B cell (primary cell): ENCODE measurements around the gene KDM3B. TPM values are rescaled to one million over a fixed set of nuclear protein-coding genes. Genes with fewer than 3 reads are reported as not detected.

Experiments
- ATAC-seq: fragments of 200-7000 bp; cut with Tn5 transposase; one replicate; pipeline ENCODE4 v1.10.0; 2021; ENCODE audit warnings: low read depth, mild to moderate bottlenecking, moderate number of reproducible peaks, moderate library complexity
- CTCF ChIA-PET: fragments of 350-600 bp; sonication (Branson Sonifier 250); formaldehyde crosslinking; loops from one replicate; lab custom pipeline; 2021; ENCODE audit warnings: antibody characterized with exemption, inconsistent platforms; lab: Charles Lee
- POLR2A ChIA-PET: fragments of 350-600 bp; sonication (Branson Sonifier 250); formaldehyde crosslinking; loops from one replicate; lab custom pipeline; 2021; ENCODE audit warnings: antibody characterized with exemption; lab: Charles Lee
- DNase-seq: peaks from one replicate; pipeline ENCODE4 v3.0.0; 2013
- H2AFZ ChIP-seq: 2 replicates; pipeline ENCODE4 v1.6.1; 2012; ENCODE audit warnings: mild to moderate bottlenecking, low read depth, low read length; ENCODE audit not compliant: insufficient read depth, poor library complexity, severe bottlenecking
- H3K27ac ChIP-seq, 2 donors: 1 replicate in 1 of 2; 2 replicates in 1 of 2; pipeline ENCODE4 v1.5.1; 2012 to 2013; ENCODE audit warnings: low read length in 2 of 2, mild to moderate bottlenecking in 2 of 2, moderate library complexity in 1 of 2
- H3K27me3 ChIP-seq, 4 experiments: fragments of 200-600 bp in 1 of 4; sonication (generic) in 1 of 4; replicated peaks in 1 of 4; 1 replicate in 2 of 4; 2 replicates in 2 of 4; pipeline versions ENCODE4 v1.6.1 to v1.7.0; 2013 to 2016; ENCODE audit warnings: low read length in 3 of 4, mild to moderate bottlenecking in 2 of 4, mixed read lengths in 1 of 4, moderate library complexity in 1 of 4; ENCODE audit not compliant: insufficient read depth in 4 of 4, control insufficient read depth in 3 of 4; ENCODE audit errors: control extremely low read depth in 1 of 4
- H3K36me3 ChIP-seq, 2 experiments: replicated peaks in 1 of 2; 1 replicate in 1 of 2; 2 replicates in 1 of 2; pipeline versions ENCODE4 v1.6.1 to v1.7.1; 2013; ENCODE audit warnings: low read length in 1 of 2; ENCODE audit not compliant: insufficient read depth in 2 of 2, control insufficient read depth in 1 of 2; ENCODE audit errors: control extremely low read depth in 1 of 2, extremely low read depth in 1 of 2
- H3K4me1 ChIP-seq, 2 donors: fragments of 200-600 bp in 1 of 2; sonication (generic) in 1 of 2; 1 replicate in 1 of 2; 2 replicates in 1 of 2; pipeline versions ENCODE4 v1.5.1 to v1.6.1; 2013 to 2017; ENCODE audit warnings: low read length in 2 of 2; ENCODE audit not compliant: control insufficient read depth in 2 of 2, insufficient read depth in 2 of 2
- H3K4me2 ChIP-seq: replicated peaks from 2 replicates; pipeline ENCODE3; 2012; ENCODE audit warnings: mild to moderate bottlenecking, low read depth, low read length; ENCODE audit not compliant: poor library complexity, severe bottlenecking
- H3K4me3 ChIP-seq, 5 experiments: fragments of 200-600 bp in 1 of 5; sonication (generic) in 1 of 5; 1 replicate in 3 of 5; 2 replicates in 2 of 5; pipeline versions ENCODE4 v1.5.1 to v1.7.0; 2011 to 2016; ENCODE audit warnings: low read length in 4 of 5, mild to moderate bottlenecking in 4 of 5, low read depth in 2 of 5, control low read depth in 1 of 5, moderate library complexity in 1 of 5; ENCODE audit not compliant: insufficient read depth in 1 of 5; ENCODE audit errors: control extremely low read depth in 1 of 5, extremely low read depth in 1 of 5
- H3K79me2 ChIP-seq: fragments of 200-600 bp; sonication (generic); one replicate; pipeline ENCODE4 v1.6.0; 2016; ENCODE audit warnings: low read length; ENCODE audit not compliant: control insufficient read depth, insufficient read depth
- H3K9ac ChIP-seq: fragments of 200-600 bp; sonication (generic); 2 replicates; pipeline ENCODE4 v1.6.1; 2017; ENCODE audit warnings: mild to moderate bottlenecking, low read length, moderate library complexity
- H3K9me3 ChIP-seq, 3 donors: one replicate each; pipeline versions ENCODE4 v1.6.1 to v1.7.1; 2013; ENCODE audit warnings: low read length in 2 of 3; ENCODE audit not compliant: control insufficient read depth in 2 of 3, insufficient read depth in 1 of 3; ENCODE audit errors: control extremely low read depth in 1 of 3
- H4K20me1 ChIP-seq: 2 replicates; pipeline ENCODE4 v1.6.0; 2012; ENCODE audit warnings: mild to moderate bottlenecking, low read length; ENCODE audit not compliant: insufficient read depth, control insufficient read depth, poor library complexity, severe bottlenecking
- H3K27ac Mint-ChIP-seq: one replicate; pipeline ENCODE4 v1.8.0; 2021; ENCODE audit warnings: mixed read lengths
- H3K27me3 Mint-ChIP-seq: one replicate; pipeline ENCODE4 v1.8.0; 2021; ENCODE audit warnings: mixed read lengths
- H3K4me1 Mint-ChIP-seq: one replicate; pipeline ENCODE4 v1.8.0; 2021; ENCODE audit warnings: mixed read lengths
- H3K4me3 Mint-ChIP-seq: one replicate; pipeline ENCODE4 v1.8.0; 2021; ENCODE audit warnings: mixed read lengths
- H3K9me3 Mint-ChIP-seq: one replicate; pipeline ENCODE4 v1.8.0; 2022; ENCODE audit warnings: mixed read lengths; ENCODE audit not compliant: insufficient read depth
- EZH2 ChIP-seq: IDR thresholded peaks from 2 replicates; pipeline ENCODE4 v1.6.1; 2012; ENCODE audit warnings: borderline replicate concordance, low read depth, mild to moderate bottlenecking, moderate library complexity, low read length; ENCODE audit not compliant: insufficient read depth, poor library complexity, severe bottlenecking
- WGBS: methylation state at CpG from one replicate; pipeline ENCODE4 v1.1.5; 2013; ENCODE audit warnings: missing lambda C conversion rate; ENCODE audit not compliant: insufficient coverage; 5-methylcytosine and 5-hydroxymethylcytosine counted together
- intact Hi-C: fragments of 100-400 bp; cut with micrococcal nuclease; formaldehyde crosslinking; loops from one replicate; pipeline ENCODE4 v1.10.0; 2022
- polyA plus RNA-seq: library from polyadenylated mRNA; depleted of rRNA; stranded (reverse); fragments of >200 nt; gene quantifications from 2 replicates; pipeline ENCODE4 v1.2.3, GENCODE V29; 2012
- total RNA-seq, 2 donors: library from RNA; stranded (reverse); fragments of 120-200 nt in 1 of 2; gene quantifications; 1 replicate in 1 of 2; 2 replicates in 1 of 2; pipeline versions ENCODE4 v1.2.3 to v1.2.4, GENCODE V29; 2013 to 2022
- TF ChIP-seq, protein P1 (sequence below): fragments of 200-600 bp; IDR thresholded peaks from one replicate; pipeline ENCODE4 v1.8.0; 2022; ENCODE audit warnings: antibody characterized with exemption, mild to moderate bottlenecking

KDM3B gene
- total and polyA plus RNA-seq, 2 donors (not counting 1 experiment from before 2014, with no cell fraction given): 41.8 to 99.9 TPM

GRCh38 chr5:138337685-138338410, 14.6 kb upstream of the KDM3B start, which contains the start of gene FAM53C:
Gene FAM53C, plus strand, starts transcription at chr5:138338266. Its CDS starts 3,070 bp downstream, at chr5:138341336.
- H3K9ac ChIP-seq: peak within 1 kb of the TSS; percentile 90
- DNase-seq: peak; percentile 99
- peaks cover 22 to 25% of the 10 kb centered on the region in 2 donors for H3K4me1 ChIP-seq
- Mint-ChIP-seq H3K27ac (peak within 1 kb of the TSS; percentile 100), H3K4me3 (peak within 1 kb of the TSS; percentile 92), H3K9me3 (no peaks in the 10 kb centered on the region), H3K27me3 (no peaks in the 10 kb centered on the region), H3K4me1 (peaks cover 35% of the 10 kb centered on the region)
- ATAC-seq: peak; percentile 82
- H3K9me3 ChIP-seq: no peaks in the 10 kb centered on the region
- no peak for TF ChIP-seq EZH2
- TF ChIP-seq, protein P1, sequence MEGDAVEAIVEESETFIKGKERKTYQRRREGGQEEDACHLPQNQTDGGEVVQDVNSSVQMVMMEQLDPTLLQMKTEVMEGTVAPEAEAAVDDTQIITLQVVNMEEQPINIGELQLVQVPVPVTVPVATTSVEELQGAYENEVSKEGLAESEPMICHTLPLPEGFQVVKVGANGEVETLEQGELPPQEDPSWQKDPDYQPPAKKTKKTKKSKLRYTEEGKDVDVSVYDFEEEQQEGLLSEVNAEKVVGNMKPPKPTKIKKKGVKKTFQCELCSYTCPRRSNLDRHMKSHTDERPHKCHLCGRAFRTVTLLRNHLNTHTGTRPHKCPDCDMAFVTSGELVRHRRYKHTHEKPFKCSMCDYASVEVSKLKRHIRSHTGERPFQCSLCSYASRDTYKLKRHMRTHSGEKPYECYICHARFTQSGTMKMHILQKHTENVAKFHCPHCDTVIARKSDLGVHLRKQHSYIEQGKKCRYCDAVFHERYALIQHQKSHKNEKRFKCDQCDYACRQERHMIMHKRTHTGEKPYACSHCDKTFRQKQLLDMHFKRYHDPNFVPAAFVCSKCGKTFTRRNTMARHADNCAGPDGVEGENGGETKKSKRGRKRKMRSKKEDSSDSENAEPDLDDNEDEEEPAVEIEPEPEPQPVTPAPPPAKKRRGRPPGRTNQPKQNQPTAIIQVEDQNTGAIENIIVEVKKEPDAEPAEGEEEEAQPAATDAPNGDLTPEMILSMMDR: no peak
- peaks cover 40% of the 10 kb centered on the region for H3K79me2 ChIP-seq
- H3K36me3 ChIP-seq: peaks cover 5 to 11% of the 10 kb centered on the region in 2 experiments
- ChIA-PET CTCF (interaction anchor here (0.6 to 13.4 kb wide), 6 partner anchors 14 to 206 kb away, joined by 3 to 278 read pairs (median 3); partner anchors contain the start of genes ETF1 and KDM3B), POLR2A (interaction anchor here (0.5 to 3.1 kb wide), 11 partner anchors 9 to 584 kb away, joined by 3 to 107 read pairs (median 3); partner anchors contain the start of genes ETF1, HNRNPA0, HSPA9 and KDM3B)
- no peaks in the 10 kb centered on the region for H3K27me3 ChIP-seq
- 1% methylated on average over 24 of the region's 56 CpGs for WGBS
- H3K27ac ChIP-seq: peak within 1 kb of the TSS; percentile 96 to 99
- peak within 1 kb of the TSS; percentile 55 to 90 (median 67) for H3K4me3 ChIP-seq
- H3K4me2 ChIP-seq: peak within 1 kb of the TSS; percentile 98
- intact Hi-C loops: loop anchor here (1.0 to 10.0 kb wide), 6 partner anchors 14 to 1837 kb away; partner anchors contain the start of genes BRD8, CYSTM1, ETF1 and HNRNPA0
- H2AFZ ChIP-seq: peak within 1 kb of the TSS; percentile 96
- peaks cover 19% of the 10 kb centered on the region for H4K20me1 ChIP-seq
